ENCODE data around the gene C2CD2. TPM values are rescaled to one million over a fixed set of nuclear protein-coding genes. Genes with fewer than 3 reads are reported as not detected.

C2CD2 gene
- polyA plus RNA-seq, 1 of the 3 experiments (the other 2 are of a cell fraction) = 9.7 TPM

DNA sequence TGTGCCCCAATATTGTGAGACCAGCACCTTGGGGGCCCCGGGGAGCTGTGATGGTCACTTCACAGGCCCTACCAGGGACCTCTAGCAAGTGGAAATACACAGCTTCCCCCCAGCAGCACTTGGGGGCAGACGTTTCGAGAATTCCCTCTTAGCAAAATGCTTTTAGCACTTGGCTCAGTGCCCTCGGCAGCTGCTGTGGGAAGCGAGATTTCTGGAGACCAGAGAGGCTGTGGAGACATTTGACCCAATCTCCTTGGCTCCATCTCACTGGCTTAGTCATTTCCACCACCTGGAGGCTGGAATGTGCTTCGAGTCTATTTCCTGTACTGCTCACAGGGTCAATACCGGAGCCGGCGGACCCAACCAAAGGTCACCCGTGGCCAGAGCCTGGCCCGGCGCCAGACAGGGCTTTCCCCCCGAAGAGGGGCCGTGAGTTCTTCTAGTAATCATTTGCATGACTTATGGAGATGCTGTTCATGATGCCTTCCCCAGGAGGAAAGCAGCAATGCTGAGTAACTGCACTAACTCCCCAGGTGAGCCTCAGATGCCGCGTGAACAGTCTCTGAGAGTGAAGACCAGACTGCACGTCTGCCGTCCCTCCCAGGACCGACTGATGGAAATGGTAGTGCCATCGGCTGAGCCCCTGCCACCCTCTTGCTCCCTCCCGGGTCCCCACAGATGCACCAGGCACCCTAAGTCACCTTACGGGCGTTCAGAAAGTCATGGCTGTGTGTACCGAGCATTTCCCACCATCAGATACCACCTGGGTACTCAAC is 4.4 kb upstream of the C2CD2 start (continued):
- TF ChIP-seq, protein P1, sequence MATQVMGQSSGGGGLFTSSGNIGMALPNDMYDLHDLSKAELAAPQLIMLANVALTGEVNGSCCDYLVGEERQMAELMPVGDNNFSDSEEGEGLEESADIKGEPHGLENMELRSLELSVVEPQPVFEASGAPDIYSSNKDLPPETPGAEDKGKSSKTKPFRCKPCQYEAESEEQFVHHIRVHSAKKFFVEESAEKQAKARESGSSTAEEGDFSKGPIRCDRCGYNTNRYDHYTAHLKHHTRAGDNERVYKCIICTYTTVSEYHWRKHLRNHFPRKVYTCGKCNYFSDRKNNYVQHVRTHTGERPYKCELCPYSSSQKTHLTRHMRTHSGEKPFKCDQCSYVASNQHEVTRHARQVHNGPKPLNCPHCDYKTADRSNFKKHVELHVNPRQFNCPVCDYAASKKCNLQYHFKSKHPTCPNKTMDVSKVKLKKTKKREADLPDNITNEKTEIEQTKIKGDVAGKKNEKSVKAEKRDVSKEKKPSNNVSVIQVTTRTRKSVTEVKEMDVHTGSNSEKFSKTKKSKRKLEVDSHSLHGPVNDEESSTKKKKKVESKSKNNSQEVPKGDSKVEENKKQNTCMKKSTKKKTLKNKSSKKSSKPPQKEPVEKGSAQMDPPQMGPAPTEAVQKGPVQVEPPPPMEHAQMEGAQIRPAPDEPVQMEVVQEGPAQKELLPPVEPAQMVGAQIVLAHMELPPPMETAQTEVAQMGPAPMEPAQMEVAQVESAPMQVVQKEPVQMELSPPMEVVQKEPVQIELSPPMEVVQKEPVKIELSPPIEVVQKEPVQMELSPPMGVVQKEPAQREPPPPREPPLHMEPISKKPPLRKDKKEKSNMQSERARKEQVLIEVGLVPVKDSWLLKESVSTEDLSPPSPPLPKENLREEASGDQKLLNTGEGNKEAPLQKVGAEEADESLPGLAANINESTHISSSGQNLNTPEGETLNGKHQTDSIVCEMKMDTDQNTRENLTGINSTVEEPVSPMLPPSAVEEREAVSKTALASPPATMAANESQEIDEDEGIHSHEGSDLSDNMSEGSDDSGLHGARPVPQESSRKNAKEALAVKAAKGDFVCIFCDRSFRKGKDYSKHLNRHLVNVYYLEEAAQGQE (IDR thresholded peaks at IDR 0.05; ENCODE audit: low read depth, low read length) = 0 out of 2 replicates have a peak, but pooled peaks have one; percentile 17
- no peak for TF ChIP-seq GATA2 (CRISPR knock-in tag; IDR thresholded peaks at IDR 0.05)
- peak; percentile 96 for TF ChIP-seq RXRA (IDR thresholded peaks at IDR 0.05; ENCODE audit: borderline replicate concordance, low read depth)
- TF ChIP-seq CHD2 (IDR thresholded peaks at IDR 0.05; ENCODE audit: low read length, partially characterized antibody) = no peak
- no peak for TF ChIP-seq TAF1 (IDR thresholded peaks at IDR 0.05; ENCODE audit: borderline replicate concordance, low read depth, low read length)
- TF ChIP-seq NFIC (IDR thresholded peaks at IDR 0.05; ENCODE audit: borderline replicate concordance) = peak; percentile 95; the same call in 1 of the 2 replicates
- TF ChIP-seq JUND (IDR thresholded peaks at IDR 0.05) = peak; percentile 80
- TF ChIP-seq EZH2phosphoT487 (IDR thresholded peaks at IDR 0.05; ENCODE audit: borderline replicate concordance, low read depth) = no peak
- no peak for TF ChIP-seq SMC3 (IDR thresholded peaks at IDR 0.05; ENCODE audit: low read depth, low read length)
- no peak for TF ChIP-seq FOXJ3 (CRISPR knock-in tag; IDR thresholded peaks at IDR 0.05)
- peak; percentile 84; the same call in 1 of the 2 replicates for TF ChIP-seq TEAD4 (IDR thresholded peaks at IDR 0.05; ENCODE audit: borderline replicate concordance, insufficient read depth)
- TF ChIP-seq, protein P2, sequence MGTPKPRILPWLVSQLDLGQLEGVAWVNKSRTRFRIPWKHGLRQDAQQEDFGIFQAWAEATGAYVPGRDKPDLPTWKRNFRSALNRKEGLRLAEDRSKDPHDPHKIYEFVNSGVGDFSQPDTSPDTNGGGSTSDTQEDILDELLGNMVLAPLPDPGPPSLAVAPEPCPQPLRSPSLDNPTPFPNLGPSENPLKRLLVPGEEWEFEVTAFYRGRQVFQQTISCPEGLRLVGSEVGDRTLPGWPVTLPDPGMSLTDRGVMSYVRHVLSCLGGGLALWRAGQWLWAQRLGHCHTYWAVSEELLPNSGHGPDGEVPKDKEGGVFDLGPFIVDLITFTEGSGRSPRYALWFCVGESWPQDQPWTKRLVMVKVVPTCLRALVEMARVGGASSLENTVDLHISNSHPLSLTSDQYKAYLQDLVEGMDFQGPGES (IDR thresholded peaks at IDR 0.05; ENCODE audit: low read depth, low read length) = no peak
- TF ChIP-seq TCF12 (IDR thresholded peaks at IDR 0.05) = peak; percentile 97
- TF ChIP-seq EP300 (IDR thresholded peaks at IDR 0.05; ENCODE audit: borderline replicate concordance in 1 of 2, low read depth in 1 of 2, low read length in 1 of 2) = peak; percentile 16 to 87; a peak in 2 of 4 replicates
- TF ChIP-seq, protein P3, sequence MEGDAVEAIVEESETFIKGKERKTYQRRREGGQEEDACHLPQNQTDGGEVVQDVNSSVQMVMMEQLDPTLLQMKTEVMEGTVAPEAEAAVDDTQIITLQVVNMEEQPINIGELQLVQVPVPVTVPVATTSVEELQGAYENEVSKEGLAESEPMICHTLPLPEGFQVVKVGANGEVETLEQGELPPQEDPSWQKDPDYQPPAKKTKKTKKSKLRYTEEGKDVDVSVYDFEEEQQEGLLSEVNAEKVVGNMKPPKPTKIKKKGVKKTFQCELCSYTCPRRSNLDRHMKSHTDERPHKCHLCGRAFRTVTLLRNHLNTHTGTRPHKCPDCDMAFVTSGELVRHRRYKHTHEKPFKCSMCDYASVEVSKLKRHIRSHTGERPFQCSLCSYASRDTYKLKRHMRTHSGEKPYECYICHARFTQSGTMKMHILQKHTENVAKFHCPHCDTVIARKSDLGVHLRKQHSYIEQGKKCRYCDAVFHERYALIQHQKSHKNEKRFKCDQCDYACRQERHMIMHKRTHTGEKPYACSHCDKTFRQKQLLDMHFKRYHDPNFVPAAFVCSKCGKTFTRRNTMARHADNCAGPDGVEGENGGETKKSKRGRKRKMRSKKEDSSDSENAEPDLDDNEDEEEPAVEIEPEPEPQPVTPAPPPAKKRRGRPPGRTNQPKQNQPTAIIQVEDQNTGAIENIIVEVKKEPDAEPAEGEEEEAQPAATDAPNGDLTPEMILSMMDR (IDR thresholded peaks at IDR 0.05) = peak; percentile 45
- peak; percentile 66; the same call in 1 of the 2 replicates for TF ChIP-seq POLR2AphosphoS5 (IDR thresholded peaks at IDR 0.05; ENCODE audit: low read depth, low read length)
- peak; percentile 38; the same call in 1 of the 2 replicates for TF ChIP-seq ELF1 (IDR thresholded peaks at IDR 0.05)
- 0 out of 2 replicates have a peak, but pooled peaks have one; percentile 21 for TF ChIP-seq ZBTB33 (IDR thresholded peaks at IDR 0.05; ENCODE audit: borderline replicate concordance, low read depth)
